ENCODE data around the gene COG7. TPM values are rescaled to one million over a fixed set of nuclear protein-coding genes. Genes with fewer than 3 reads are reported as not detected.

Gene COG7
- total RNA-seq, 2 experiments from 2014 or later: 20.0 to 21.5 TPM

- Mint-ChIP-seq H3K36me3 (ENCODE audit: low read depth) (peaks cover 22% of the 10 kb centered on the region), H3K27ac (no peak overlapping the region)
- ATAC-seq: no peak
Observed at GRCh38 chr16:23433261-23433920, 19.6 kb downstream of the COG7 start.

GRCh38 chr16:23432176-23433128, 20.5 kb downstream of the COG7 start:
- DNase-seq: no peak
- ATAC-seq: no peak
- CTCF ChIA-PET: interaction anchor here (1.6 to 6.1 kb wide), 4 partner anchors 8 to 251 kb away, joined by 9 to 101 read pairs (median 28); partner anchors contain the start of gene SCNN1G

More at GRCh38 chr16:23433261-23433920, 19.6 kb downstream of the COG7 start:
- ChIA-PET CTCF (interaction anchor here (0.7 to 6.1 kb wide), 18 partner anchors 9 to 537 kb away, joined by 3 to 101 read pairs (median 4); partner anchors contain the start of genes GGA2 and SCNN1G), POLR2A (interaction anchor here (0.8 kb wide), 1 partner anchor 24 kb away, joined by 3 read pairs; no protein-coding TSS in a partner anchor)
- Mint-ChIP-seq H3K4me3 (no peak overlapping the region), H3K4me1 (ENCODE audit: low read depth) (no peaks in the 10 kb centered on the region), H3K9me3 (ENCODE audit: insufficient read depth) (no peaks in the 10 kb centered on the region), H3K27me3 (ENCODE audit: low read depth) (no peaks in the 10 kb centered on the region)
- no peak for DNase-seq

GRCh38 chr16:23428351-23428750, 24.6 kb downstream of the COG7 start:
- CTCF ChIA-PET: no interaction called here
- Mint-ChIP-seq H3K9me3 (ENCODE audit: insufficient read depth) (no peaks in the 10 kb centered on the region), H3K36me3 (ENCODE audit: low read depth) (peaks cover 23% of the 10 kb centered on the region), H3K27ac (no peak overlapping the region), H3K4me1 (ENCODE audit: low read depth) (no peaks in the 10 kb centered on the region), H3K4me3 (no peak overlapping the region), H3K27me3 (ENCODE audit: low read depth) (no peaks in the 10 kb centered on the region)
- ATAC-seq (no peak), DNase-seq (no peak)
- POLR2A ChIA-PET: no interaction called here

More at GRCh38 chr16:23432176-23433128, 20.5 kb downstream of the COG7 start:
- Mint-ChIP-seq H3K27ac (no peak overlapping the region), H3K4me1 (ENCODE audit: low read depth) (no peaks in the 10 kb centered on the region), H3K36me3 (ENCODE audit: low read depth) (peaks cover 23% of the 10 kb centered on the region), H3K4me3 (no peak overlapping the region), H3K27me3 (ENCODE audit: low read depth) (no peaks in the 10 kb centered on the region), H3K9me3 (ENCODE audit: insufficient read depth) (no peaks in the 10 kb centered on the region)
- POLR2A ChIA-PET: no interaction called here

GRCh38 chr16:23424292-23424958, 28.6 kb downstream of the COG7 start:
- H3K27me3 Mint-ChIP-seq (ENCODE audit: low read depth): no peaks in the 10 kb centered on the region
- peaks cover 12% of the 10 kb centered on the region for H3K36me3 Mint-ChIP-seq (ENCODE audit: low read depth)
- ATAC-seq: no peak
- no peaks in the 10 kb centered on the region for H3K9me3 Mint-ChIP-seq (ENCODE audit: insufficient read depth)
- ChIA-PET POLR2A (no interaction called here), CTCF (interaction anchor here (2.0 to 2.6 kb wide), 2 partner anchors 9 to 12 kb away, joined by 9 to 15 read pairs; no protein-coding TSS in a partner anchor)
- H3K4me3 Mint-ChIP-seq: no peak overlapping the region
- H3K27ac Mint-ChIP-seq: no peak overlapping the region
- no peaks in the 10 kb centered on the region for H3K4me1 Mint-ChIP-seq (ENCODE audit: low read depth)
- DNase-seq: no peak

GRCh38 chr16:23423496-23424049, 29.4 kb downstream of the COG7 start:
- no peak for DNase-seq
- ChIA-PET CTCF (interaction anchor here (1.0 to 2.0 kb wide), 2 partner anchors 10 to 12 kb away, joined by 3 to 9 read pairs; no protein-coding TSS in a partner anchor), POLR2A (no interaction called here)
- Mint-ChIP-seq H3K4me3 (no peak overlapping the region), H3K36me3 (ENCODE audit: low read depth) (peaks cover 10% of the 10 kb centered on the region), H3K9me3 (ENCODE audit: insufficient read depth) (no peaks in the 10 kb centered on the region), H3K27ac (no peak overlapping the region), H3K4me1 (ENCODE audit: low read depth) (no peaks in the 10 kb centered on the region), H3K27me3 (ENCODE audit: low read depth) (no peaks in the 10 kb centered on the region)
- ATAC-seq: no peak

GRCh38 chr16:23420011-23420410, 33.0 kb downstream of the COG7 start:
- Mint-ChIP-seq H3K9me3 (ENCODE audit: insufficient read depth) (no peaks in the 10 kb centered on the region), H3K27ac (no peak overlapping the region), H3K27me3 (ENCODE audit: low read depth) (no peaks in the 10 kb centered on the region), H3K4me3 (no peak overlapping the region), H3K36me3 (ENCODE audit: low read depth) (peaks cover 15% of the 10 kb centered on the region), H3K4me1 (ENCODE audit: low read depth) (no peaks in the 10 kb centered on the region)
- DNase-seq (no peak), ATAC-seq (no peak)
- POLR2A ChIA-PET: interaction anchor here (0.5 kb wide), 1 partner anchor 358 kb away, joined by 4 read pairs; no protein-coding TSS in a partner anchor
- CTCF ChIA-PET: interaction anchor here (3.1 kb wide), 1 partner anchor 15 kb away, joined by 26 read pairs; no protein-coding TSS in a partner anchor

GRCh38 chr16:23416816-23417215, 36.2 kb downstream of the COG7 start:
- no peak for ATAC-seq
- Mint-ChIP-seq H3K27me3 (ENCODE audit: low read depth) (no peaks in the 10 kb centered on the region), H3K36me3 (ENCODE audit: low read depth) (peaks cover 8% of the 10 kb centered on the region), H3K4me3 (no peak overlapping the region), H3K4me1 (ENCODE audit: low read depth) (no peaks in the 10 kb centered on the region), H3K27ac (no peak overlapping the region), H3K9me3 (ENCODE audit: insufficient read depth) (no peaks in the 10 kb centered on the region)
- POLR2A ChIA-PET: no interaction called here
- no peak for DNase-seq
- CTCF ChIA-PET: interaction anchor here (1.3 kb wide), 1 partner anchor 19 kb away, joined by 3 read pairs; no protein-coding TSS in a partner anchor

GRCh38 chr16:23414731-23415130, 38.3 kb downstream of the COG7 start:
- DNase-seq (no peak), ATAC-seq (no peak)
- POLR2A ChIA-PET: no interaction called here
- Mint-ChIP-seq H3K27ac (no peak overlapping the region), H3K36me3 (ENCODE audit: low read depth) (peaks cover 15% of the 10 kb centered on the region), H3K4me3 (no peak overlapping the region), H3K4me1 (ENCODE audit: low read depth) (no peaks in the 10 kb centered on the region), H3K27me3 (ENCODE audit: low read depth) (no peaks in the 10 kb centered on the region), H3K9me3 (ENCODE audit: insufficient read depth) (no peaks in the 10 kb centered on the region)
- CTCF ChIA-PET: interaction anchor here (1.1 to 3.7 kb wide), 2 partner anchors 20 to 232 kb away, joined by 3 to 31 read pairs; no protein-coding TSS in a partner anchor

- peaks cover 8% of the 10 kb centered on the region for H3K36me3 Mint-ChIP-seq (ENCODE audit: low read depth)
- H3K4me3 Mint-ChIP-seq: no peak overlapping the region
- no peaks in the 10 kb centered on the region for H3K9me3 Mint-ChIP-seq (ENCODE audit: insufficient read depth)
- ChIA-PET CTCF (interaction anchor here (1.0 kb wide), 1 partner anchor 25 kb away, joined by 3 read pairs; no protein-coding TSS in a partner anchor), POLR2A (no interaction called here)
- no peak for DNase-seq
- H3K4me1 Mint-ChIP-seq (ENCODE audit: low read depth): no peaks in the 10 kb centered on the region
- no peak for ATAC-seq
- no peak overlapping the region for H3K27ac Mint-ChIP-seq
- H3K27me3 Mint-ChIP-seq (ENCODE audit: low read depth): no peaks in the 10 kb centered on the region
Observed at GRCh38 chr16:23410176-23410575, 42.8 kb downstream of the COG7 start.

- H3K36me3 Mint-ChIP-seq (ENCODE audit: low read depth): peaks cover 8% of the 10 kb centered on the region
- no peaks in the 10 kb centered on the region for H3K27me3 Mint-ChIP-seq (ENCODE audit: low read depth)
- CTCF ChIA-PET: interaction anchor here (1.0 kb wide), 1 partner anchor 26 kb away, joined by 3 read pairs; no protein-coding TSS in a partner anchor
- DNase-seq (no peak), ATAC-seq (no peak)
- H3K27ac Mint-ChIP-seq: no peak overlapping the region
- H3K4me1 Mint-ChIP-seq (ENCODE audit: low read depth): no peaks in the 10 kb centered on the region
- no peaks in the 10 kb centered on the region for H3K9me3 Mint-ChIP-seq (ENCODE audit: insufficient read depth)
- POLR2A ChIA-PET: interaction anchor here (0.7 kb wide), 1 partner anchor 24 kb away, joined by 3 read pairs; no protein-coding TSS in a partner anchor
- H3K4me3 Mint-ChIP-seq: no peak overlapping the region
Observed at GRCh38 chr16:23409522-23409921, 43.5 kb downstream of the COG7 start.

GRCh38 chr16:23408823-23409298, 44.1 kb downstream of the COG7 start:
- H3K36me3 Mint-ChIP-seq (ENCODE audit: low read depth): peaks cover 11% of the 10 kb centered on the region
- H3K27ac Mint-ChIP-seq: no peak overlapping the region
- no peak for DNase-seq
- no peak overlapping the region for H3K4me3 Mint-ChIP-seq
- H3K9me3 Mint-ChIP-seq (ENCODE audit: insufficient read depth): no peaks in the 10 kb centered on the region
- no peaks in the 10 kb centered on the region for H3K4me1 Mint-ChIP-seq (ENCODE audit: low read depth)
- no peak for ATAC-seq
- POLR2A ChIA-PET: interaction anchor here (0.7 kb wide), 1 partner anchor 24 kb away, joined by 3 read pairs; no protein-coding TSS in a partner anchor
- CTCF ChIA-PET: no interaction called here
- no peaks in the 10 kb centered on the region for H3K27me3 Mint-ChIP-seq (ENCODE audit: low read depth)
